Neural progenitor cell (in vitro differentiated cells): ENCODE data around the gene ELAVL3. TPM values are rescaled to one million over a fixed set of nuclear protein-coding genes. Genes with fewer than 3 reads are reported as not detected.
"Not testable (repeated sequence)": the region's sequence is repeated elsewhere in the genome, so short reads cannot be mapped to it uniquely, and the experiment has no call there.

ENCODE experiments used
- DNase-seq: peaks from one replicate; pipeline ENCODE4 v3.0.0-alpha.2; 2016; ENCODE audit warnings: low spot score
- H2AFZ ChIP-seq: fragments of 200-600 bp; sonication (generic); replicated peaks from 2 replicates; pipeline ENCODE4 v1.6.1; 2016; ENCODE audit warnings: antibody characterized with exemption
- H3F3A ChIP-seq: fragments of 200-600 bp; sonication (generic); 2 replicates; pipeline ENCODE4 v1.6.1; 2016; ENCODE audit warnings: antibody characterized with exemption, low read depth
- H3K27ac ChIP-seq: fragments of 200-600 bp; sonication (generic); 2 replicates; pipeline ENCODE4 v1.5.1; 2016; ENCODE audit warnings: mild to moderate bottlenecking
- H3K27me3 ChIP-seq: fragments of 200-600 bp; sonication (generic); 2 replicates; pipeline ENCODE4 v1.6.1; 2016; ENCODE audit warnings: mild to moderate bottlenecking, moderate library complexity
- H3K36me3 ChIP-seq: fragments of 200-600 bp; sonication (generic); 2 replicates; pipeline ENCODE4 v1.5.1; 2016
- H3K4me1 ChIP-seq: fragments of 200-600 bp; sonication (generic); 2 replicates; pipeline ENCODE4 v1.6.1; 2016; ENCODE audit warnings: mixed run types
- H3K4me2 ChIP-seq: fragments of 200-600 bp; sonication (generic); 2 replicates; pipeline ENCODE4 v1.6.1; 2016
- H3K4me3 ChIP-seq: fragments of 200-600 bp; sonication (generic); 2 replicates; pipeline ENCODE4 v1.5.1; 2016
- H3K79me2 ChIP-seq: fragments of 200-600 bp; sonication (generic); 2 replicates; pipeline ENCODE4 v1.6.1; 2016; ENCODE audit warnings: low read depth
- H3K9ac ChIP-seq: fragments of 200-600 bp; sonication (generic); 2 replicates; pipeline ENCODE4 v1.6.1; 2016
- H3K9me3 ChIP-seq: fragments of 200-600 bp; sonication (generic); 2 replicates; pipeline ENCODE4 v1.5.1; 2016; ENCODE audit warnings: low read depth
- H4K20me1 ChIP-seq: fragments of 200-600 bp; sonication (generic); 2 replicates; pipeline ENCODE4 v1.6.1; 2016; ENCODE audit warnings: low read depth
- H3K27ac Mint-ChIP-seq: 3 replicates; pipeline ENCODE4 v1.8.0; 2021; ENCODE audit warnings: mixed read lengths
- H3K27me3 Mint-ChIP-seq: 2 replicates; pipeline ENCODE4 v1.8.0; 2022; ENCODE audit warnings: low read depth, mild to moderate bottlenecking, inconsistent platforms, moderate library complexity, mixed read lengths; ENCODE audit not compliant: insufficient read depth
- H3K36me3 Mint-ChIP-seq: 3 replicates; pipeline ENCODE4 v1.8.0; 2021; ENCODE audit warnings: mixed read lengths
- H3K4me1 Mint-ChIP-seq: 3 replicates; pipeline ENCODE4 v1.8.0; 2021; ENCODE audit warnings: mixed read lengths
- H3K4me3 Mint-ChIP-seq: 3 replicates; pipeline ENCODE4 v1.8.0; 2021; ENCODE audit warnings: mild to moderate bottlenecking, moderate library complexity, mixed read lengths
- H3K9me3 Mint-ChIP-seq: 3 replicates; pipeline ENCODE4 v1.8.0; 2020; ENCODE audit warnings: mixed read lengths
- CTCF ChIP-seq: fragments of 200-600 bp; sonication (generic); IDR thresholded peaks from 2 replicates; pipeline ENCODE4 v1.5.1; 2017; ENCODE audit warnings: antibody characterized with exemption, mild to moderate bottlenecking
- EZH2 ChIP-seq: fragments of 200-600 bp; sonication (generic); IDR thresholded peaks from 2 replicates; pipeline ENCODE4 v1.6.1; 2017; ENCODE audit warnings: antibody characterized with exemption, mild to moderate bottlenecking, moderate library complexity
- EZH2phosphoT487 ChIP-seq: fragments of 200-600 bp; sonication (generic); IDR thresholded peaks from 2 replicates; pipeline ENCODE4 v1.6.1; 2017; ENCODE audit warnings: antibody characterized with exemption
- total RNA-seq: library from RNA; depleted of rRNA; stranded (reverse); fragments of >200 nt; gene quantifications from 2 replicates; pipeline ENCODE4 v1.2.3, GENCODE V29; 2015; ENCODE audit warnings: low replicate concordance

ELAVL3 gene
- total RNA-seq, 1 donor from 2014 or later, result not detected

GRCh38 chr19:11458236-11458900 lies 22.5 kb downstream of the ELAVL3 start:
- Mint-ChIP-seq H3K9me3 (no peaks in the 10 kb centered on the region), H3K27ac (peak overlapping the region; percentile 86), H3K27me3 (peaks cover 3% of the 10 kb centered on the region), H3K36me3 (peaks cover under 1% of the 10 kb centered on the region), H3K4me1 (peaks cover 2% of the 10 kb centered on the region), H3K4me3 (peak overlapping the region; percentile 58)
- no peak overlapping the region for H3K9ac ChIP-seq
- no peak for DNase-seq
- H4K20me1 ChIP-seq, result no peaks in the 10 kb centered on the region
- H3K4me3 ChIP-seq, result no peak overlapping the region
- H3K4me1 ChIP-seq, result no peaks in the 10 kb centered on the region
- no peaks in the 10 kb centered on the region for H3K9me3 ChIP-seq
- H3F3A ChIP-seq, result peaks cover 4% of the 10 kb centered on the region
- no peaks in the 10 kb centered on the region for H3K36me3 ChIP-seq
- H3K27ac ChIP-seq, result no peak overlapping the region
- no peaks in the 10 kb centered on the region for H3K27me3 ChIP-seq
- no peak overlapping the region for H3K4me2 ChIP-seq
- H2AFZ ChIP-seq, result no peak overlapping the region
- no peaks in the 10 kb centered on the region for H3K79me2 ChIP-seq
- no peak for TF ChIP-seq EZH2
- no peak for TF ChIP-seq CTCF
- TF ChIP-seq EZH2phosphoT487, result no peak

GRCh38 chr19:11457831-11458230 lies 23.0 kb downstream of the ELAVL3 start:
- no peak overlapping the region for H3K4me3 ChIP-seq
- peaks cover 4% of the 10 kb centered on the region for H3K4me1 Mint-ChIP-seq
- peaks cover 2% of the 10 kb centered on the region for H3K36me3 Mint-ChIP-seq
- H4K20me1 ChIP-seq, result no peaks in the 10 kb centered on the region
- H3K27me3 ChIP-seq, result no peaks in the 10 kb centered on the region
- H3K27ac Mint-ChIP-seq, result no peak overlapping the region
- no peak overlapping the region for H3K4me2 ChIP-seq
- H3K27ac ChIP-seq, result no peak overlapping the region
- peaks cover 3% of the 10 kb centered on the region for H3K4me1 ChIP-seq
- DNase-seq, result no peak
- no peak for TF ChIP-seq EZH2phosphoT487
- no peak for TF ChIP-seq CTCF
- no peak for TF ChIP-seq EZH2
- H3K4me3 Mint-ChIP-seq, result no peak overlapping the region
- H3K9me3 Mint-ChIP-seq, result no peaks in the 10 kb centered on the region
- H3F3A ChIP-seq, result no peaks in the 10 kb centered on the region
- H3K9me3 ChIP-seq, result no peaks in the 10 kb centered on the region
- H3K79me2 ChIP-seq, result no peaks in the 10 kb centered on the region
- H3K36me3 ChIP-seq, result no peaks in the 10 kb centered on the region
- no peak overlapping the region for H2AFZ ChIP-seq
- H3K9ac ChIP-seq, result no peak overlapping the region
- peaks cover 3% of the 10 kb centered on the region for H3K27me3 Mint-ChIP-seq

- H3K79me2 ChIP-seq, result no peaks in the 10 kb centered on the region
- no peak for TF ChIP-seq EZH2
- H2AFZ ChIP-seq, result no peak overlapping the region
- no peak overlapping the region for H3K4me3 ChIP-seq
- H4K20me1 ChIP-seq, result no peaks in the 10 kb centered on the region
- no peak overlapping the region for H3K4me2 ChIP-seq
- no peaks in the 10 kb centered on the region for H3K9me3 Mint-ChIP-seq
- peaks cover 3% of the 10 kb centered on the region for H3K27me3 Mint-ChIP-seq
- no peak overlapping the region for H3K27ac ChIP-seq
- no peaks in the 10 kb centered on the region for H3K27me3 ChIP-seq
- no peak overlapping the region for H3K9ac ChIP-seq
- H3K4me1 Mint-ChIP-seq, result peaks cover 11% of the 10 kb centered on the region
- no peaks in the 10 kb centered on the region for H3K9me3 ChIP-seq
- no peak overlapping the region for H3K27ac Mint-ChIP-seq
- H3K4me3 Mint-ChIP-seq, result no peak overlapping the region
- no peak for DNase-seq
- H3K36me3 Mint-ChIP-seq, result peaks cover 2% of the 10 kb centered on the region
- peaks cover 4% of the 10 kb centered on the region for H3F3A ChIP-seq
- H3K4me1 ChIP-seq, result peaks cover 9% of the 10 kb centered on the region
- H3K36me3 ChIP-seq, result no peaks in the 10 kb centered on the region
Observed at GRCh38 chr19:11457115-11457514, 23.7 kb downstream of the ELAVL3 start.

GRCh38 chr19:11456659-11457058 lies 24.2 kb downstream of the ELAVL3 start:
- Histone ChIP-seq H3K9me3 (no peaks in the 10 kb centered on the region), H3K4me1 (peaks cover 13% of the 10 kb centered on the region), H3K9ac (no peak overlapping the region), H3K4me2 (no peak overlapping the region), H3K36me3 (no peaks in the 10 kb centered on the region), H3K27me3 (no peaks in the 10 kb centered on the region), H3F3A (peaks cover 8% of the 10 kb centered on the region), H3K27ac (no peak overlapping the region), H2AFZ (no peak overlapping the region), H3K4me3 (no peak overlapping the region), H4K20me1 (no peaks in the 10 kb centered on the region), H3K79me2 (no peaks in the 10 kb centered on the region)
- Mint-ChIP-seq H3K27me3 (peaks cover 3% of the 10 kb centered on the region), H3K27ac (no peak overlapping the region), H3K4me1 (peaks cover 14% of the 10 kb centered on the region), H3K36me3 (peaks cover 2% of the 10 kb centered on the region), H3K9me3 (no peaks in the 10 kb centered on the region), H3K4me3 (no peak overlapping the region)
- TF ChIP-seq CTCF, result no peak
- TF ChIP-seq EZH2phosphoT487, result no peak
- no peak for TF ChIP-seq EZH2
- DNase-seq, result no peak

GRCh38 chr19:11455233-11455554 lies 25.7 kb downstream of the ELAVL3 start:
- not testable (repeated sequence) for H3K4me2 ChIP-seq, H3K9me3 Mint-ChIP-seq

More at GRCh38 chr19:11455233-11455554, 25.7 kb downstream of the ELAVL3 start:
- not testable (repeated sequence) for H3K79me2 ChIP-seq, H3K27ac ChIP-seq, DNase-seq, H3K27me3 ChIP-seq, H4K20me1 ChIP-seq, H3K36me3 Mint-ChIP-seq, H3K4me3 ChIP-seq, H3K36me3 ChIP-seq, H2AFZ ChIP-seq, H3K9ac ChIP-seq, H3K9me3 ChIP-seq, H3K27me3 Mint-ChIP-seq
- H3K4me3 Mint-ChIP-seq, result peak overlapping the region; percentile 33
- H3K27ac Mint-ChIP-seq, result peak overlapping the region; percentile 33
- Histone ChIP-seq H3K4me1 (peaks cover 22% of the 10 kb centered on the region), H3F3A (peaks cover 19% of the 10 kb centered on the region)
- H3K4me1 Mint-ChIP-seq, result peaks cover 21% of the 10 kb centered on the region
